Measurements from ENCODE around the gene TNFRSF19.

The TNFRSF19 gene

DNA sequence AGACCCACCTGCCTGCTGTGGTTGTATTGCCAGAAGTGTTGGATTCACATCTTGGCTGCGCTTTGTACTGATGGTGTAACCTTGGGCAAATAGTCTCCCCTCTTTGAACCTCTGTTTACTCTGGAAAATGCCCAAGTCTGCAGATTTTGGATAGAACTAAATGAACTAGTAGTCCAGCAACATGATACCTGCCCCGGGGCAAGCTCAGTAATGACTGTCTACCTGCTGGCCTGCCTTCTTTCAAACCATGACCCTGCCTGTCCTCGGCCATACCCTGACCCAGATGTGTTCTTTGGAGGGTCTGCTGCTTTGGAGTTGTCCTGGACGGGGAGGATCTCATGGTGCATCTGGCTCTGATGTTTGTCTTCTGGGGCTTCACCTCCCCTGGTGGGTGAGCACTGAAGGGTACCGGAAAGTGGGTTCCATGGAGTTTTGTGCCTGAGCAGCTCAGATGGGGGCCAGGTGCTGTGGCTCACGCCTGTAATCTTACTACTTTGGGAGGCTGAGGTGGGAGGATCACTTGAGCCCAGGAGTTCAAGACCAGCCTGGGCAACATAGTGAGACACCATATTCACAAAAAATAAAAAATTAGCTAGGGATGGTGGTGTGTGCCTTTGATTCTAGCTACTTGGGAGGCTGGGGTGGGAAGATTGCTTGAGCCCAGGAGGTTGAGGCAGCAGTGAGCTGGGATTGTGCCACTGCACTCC, 59.5 kb downstream of the TNFRSF19 start:
- no peak for DNase-seq

DNA sequence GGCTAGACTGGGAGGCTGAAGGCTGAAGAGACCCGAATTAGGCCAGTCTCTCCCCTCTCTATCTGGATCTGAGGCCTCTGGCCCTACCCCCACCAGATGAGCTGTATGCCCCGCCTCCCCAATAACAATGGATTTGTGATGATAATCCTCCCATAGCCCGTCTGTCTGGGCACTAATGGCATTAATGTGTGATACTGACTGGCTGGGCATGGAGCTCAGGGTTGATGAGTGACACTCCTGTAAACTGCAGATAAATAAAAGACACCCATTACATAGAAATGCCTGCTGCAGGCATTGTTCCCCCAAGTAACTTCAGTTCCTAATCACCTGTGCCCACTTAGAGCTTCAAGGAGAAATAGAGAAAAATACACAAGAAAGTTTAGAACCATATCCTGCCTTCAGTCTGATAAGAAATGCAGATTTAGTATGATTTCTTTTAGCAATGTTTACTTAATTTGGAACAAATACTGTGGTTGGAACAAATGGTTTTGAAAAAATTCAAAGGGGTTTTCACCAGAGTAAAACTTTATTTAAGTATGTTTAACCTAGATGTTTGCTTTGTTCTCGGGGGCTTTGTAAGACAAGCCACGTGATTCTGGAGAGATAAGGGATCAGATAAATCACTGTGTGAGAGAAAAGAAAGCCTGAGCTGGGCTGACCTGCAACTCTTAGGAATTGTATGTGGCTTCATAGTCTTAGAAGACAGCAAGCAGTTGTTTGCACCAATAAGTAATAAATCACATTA, 60.3 kb downstream of the TNFRSF19 start:
- no peak for DNase-seq

DNA sequence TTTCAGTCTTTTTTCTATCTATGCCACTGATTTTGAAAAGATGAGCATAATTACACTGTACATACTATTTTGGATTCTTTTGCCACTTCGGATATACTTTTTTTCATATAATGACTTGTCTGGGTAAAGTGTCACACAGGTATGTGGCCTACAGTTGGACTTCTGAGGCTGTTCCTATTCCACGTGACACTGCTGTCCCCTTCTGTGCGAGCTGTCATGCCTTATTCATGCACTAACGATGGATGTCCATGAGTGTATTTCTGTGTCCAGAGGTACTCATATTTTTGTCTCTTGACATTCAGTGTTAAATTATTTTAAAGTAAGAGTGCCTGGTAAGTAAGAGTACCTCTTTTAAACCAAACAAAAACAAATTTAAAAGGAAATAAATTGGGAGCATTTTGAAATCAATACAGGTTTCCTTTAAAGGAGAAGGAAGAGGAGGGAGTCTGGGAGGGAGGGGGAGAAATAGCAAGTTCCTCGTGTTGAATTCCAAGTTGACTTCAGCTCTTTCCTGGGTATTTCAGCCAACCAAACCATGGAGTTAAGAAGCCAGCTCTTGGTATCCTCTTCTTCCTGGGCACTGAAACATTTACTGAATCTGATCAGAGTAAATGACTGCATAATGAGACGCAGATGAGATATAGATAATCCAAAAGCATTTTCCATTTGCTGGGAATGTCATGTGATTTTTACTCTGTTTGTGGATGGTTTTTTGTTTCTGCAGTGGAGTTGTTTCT, 61.3 kb downstream of the TNFRSF19 start:
- DNase-seq: no peak

DNA sequence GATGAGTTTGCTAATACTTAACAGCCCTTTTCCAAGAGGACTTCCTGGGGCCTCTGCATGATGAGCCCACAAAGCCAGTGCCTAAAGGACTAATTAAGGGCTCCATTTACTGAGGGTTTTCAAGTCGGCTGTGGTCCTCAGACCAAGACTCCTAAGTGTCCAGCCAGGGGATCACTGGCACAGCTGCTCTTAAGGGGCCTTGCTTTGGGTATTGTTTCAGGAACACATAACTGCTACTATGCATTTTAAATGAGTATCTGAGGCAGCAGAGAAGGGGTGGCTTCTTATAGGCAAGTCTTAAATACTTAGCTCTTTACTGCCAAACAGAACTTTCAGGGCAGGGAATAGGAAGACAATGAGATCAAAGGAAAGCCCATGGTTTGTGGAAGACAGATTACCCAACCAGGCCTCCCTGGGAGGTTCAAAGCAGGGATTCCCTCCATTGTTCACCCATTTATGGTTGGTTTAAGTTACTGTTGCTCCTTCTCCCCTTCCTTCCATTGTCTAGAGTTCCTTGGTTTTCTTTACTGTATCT, 61.9 kb downstream of the TNFRSF19 start:
- no peak for DNase-seq

DNA sequence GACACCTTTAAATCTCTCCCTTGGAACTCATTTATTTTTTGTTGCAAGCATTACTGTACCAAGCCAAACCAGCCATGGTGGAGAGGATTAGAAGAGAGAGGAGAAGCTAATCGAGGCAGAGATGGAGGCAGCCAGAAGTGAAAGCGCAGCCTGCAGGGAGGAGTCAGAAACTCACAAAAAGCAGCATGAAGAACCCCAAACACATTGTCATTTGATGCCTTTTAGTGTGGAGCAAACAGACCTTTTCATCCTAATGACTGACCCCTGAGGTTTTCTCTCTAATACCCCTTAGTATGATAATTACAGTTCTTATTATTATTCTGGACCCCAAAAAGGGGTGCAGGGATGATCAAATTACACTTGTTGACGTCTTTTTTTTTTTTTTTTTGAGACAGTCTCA, 62.5 kb downstream of the TNFRSF19 start:
- DNase-seq: no peak

DNA sequence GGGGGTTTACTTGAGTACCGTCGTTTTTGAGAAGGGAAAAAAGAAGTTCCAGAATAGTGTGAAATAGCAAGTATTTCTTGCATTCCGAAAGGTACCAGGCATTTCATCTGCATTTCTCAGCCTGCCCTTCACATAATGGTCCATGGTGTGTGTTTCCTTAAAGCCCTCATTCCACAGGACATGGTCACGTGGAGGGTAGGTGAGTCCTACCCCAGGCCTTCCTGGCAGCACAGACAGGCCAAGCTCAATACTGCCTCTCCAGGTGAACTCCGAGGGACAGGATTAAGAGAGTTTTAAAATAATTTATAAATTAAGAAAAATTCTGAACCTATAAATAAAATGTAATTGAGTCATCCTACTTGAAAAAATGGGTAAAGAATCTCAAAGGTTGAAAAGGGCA, 64.7 kb downstream of the TNFRSF19 start:
- DNase-seq: no peak

DNA sequence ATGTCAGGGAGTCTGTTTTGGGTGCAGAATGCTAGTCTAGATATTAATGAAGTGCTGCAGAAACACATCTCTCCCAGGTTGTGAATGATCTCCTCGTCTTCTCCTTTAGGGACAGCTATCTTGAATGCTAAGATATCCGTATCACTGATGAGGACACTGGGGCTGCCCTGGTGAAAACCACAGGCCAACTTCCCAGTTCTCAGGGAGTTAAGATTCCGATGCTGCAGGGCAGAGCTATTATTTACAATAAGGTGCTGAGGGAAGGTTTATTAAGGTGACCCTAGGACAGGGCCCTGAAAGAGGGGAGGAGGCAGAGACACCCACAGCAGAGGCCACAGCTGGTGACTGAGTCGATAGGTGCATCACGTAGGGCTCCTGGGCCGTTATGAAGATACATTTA, 66.1 kb downstream of the TNFRSF19 start:
- no peak for DNase-seq

DNA sequence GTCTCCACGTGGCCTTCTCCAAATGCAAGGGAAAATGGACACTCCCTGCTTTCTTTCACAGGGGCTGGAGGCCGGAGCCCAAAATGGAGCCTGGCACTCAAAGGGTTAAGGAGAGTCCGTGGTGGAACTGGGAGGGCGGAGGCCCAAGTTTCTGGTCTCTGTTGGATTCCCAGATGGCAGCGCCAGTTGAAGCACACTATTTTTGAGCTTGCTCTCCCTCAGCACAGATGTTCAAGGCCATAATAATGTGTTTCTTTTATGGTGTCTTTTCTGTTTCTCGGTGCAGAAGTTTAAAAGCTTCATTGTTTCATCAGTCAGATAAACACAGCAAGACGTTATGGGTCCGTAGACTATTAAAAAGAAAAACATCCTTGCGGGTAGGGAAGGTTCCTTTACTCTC, 67.6 kb downstream of the TNFRSF19 start:
- no peak for DNase-seq

DNA sequence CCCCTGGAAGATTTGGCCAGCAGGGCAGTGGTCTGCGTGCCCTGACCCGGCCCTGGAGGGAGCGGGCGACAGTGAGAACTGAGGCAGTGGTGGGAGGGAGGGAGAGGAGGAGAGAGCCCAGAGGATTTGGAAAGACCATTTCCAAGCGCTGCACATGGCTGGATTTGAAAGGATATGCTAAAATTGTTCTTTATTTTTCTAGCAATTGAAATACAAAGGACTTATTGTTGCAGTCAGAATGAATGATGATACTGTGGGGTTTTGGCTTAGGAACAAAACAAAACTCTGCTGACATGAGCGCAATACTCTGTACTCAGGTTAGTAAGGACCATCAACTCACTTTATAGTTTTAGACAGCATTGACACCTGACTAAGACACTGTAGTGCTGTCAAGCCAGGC, 69.5 kb downstream of the TNFRSF19 start:
- DNase-seq: no peak

DNA sequence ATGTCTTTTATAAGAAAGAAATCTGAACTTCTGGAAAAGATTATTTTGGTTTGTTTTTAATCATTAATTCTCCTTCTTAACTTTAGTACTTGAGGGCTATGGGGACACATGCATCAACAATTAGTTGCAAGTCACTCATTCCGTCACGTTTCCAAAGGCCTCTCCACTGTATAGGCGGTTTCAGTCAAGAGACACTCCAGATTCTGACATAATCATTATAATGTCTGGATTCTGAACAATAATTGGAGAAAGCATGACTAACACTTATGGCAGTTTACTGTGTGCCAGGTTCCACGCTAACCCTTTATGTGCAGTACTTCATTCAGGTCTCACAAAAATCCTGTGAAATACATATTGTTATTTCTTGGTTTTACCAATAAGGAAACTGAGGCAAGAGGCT, 71.9 kb downstream of the TNFRSF19 start:
- DNase-seq: no peak

DNA sequence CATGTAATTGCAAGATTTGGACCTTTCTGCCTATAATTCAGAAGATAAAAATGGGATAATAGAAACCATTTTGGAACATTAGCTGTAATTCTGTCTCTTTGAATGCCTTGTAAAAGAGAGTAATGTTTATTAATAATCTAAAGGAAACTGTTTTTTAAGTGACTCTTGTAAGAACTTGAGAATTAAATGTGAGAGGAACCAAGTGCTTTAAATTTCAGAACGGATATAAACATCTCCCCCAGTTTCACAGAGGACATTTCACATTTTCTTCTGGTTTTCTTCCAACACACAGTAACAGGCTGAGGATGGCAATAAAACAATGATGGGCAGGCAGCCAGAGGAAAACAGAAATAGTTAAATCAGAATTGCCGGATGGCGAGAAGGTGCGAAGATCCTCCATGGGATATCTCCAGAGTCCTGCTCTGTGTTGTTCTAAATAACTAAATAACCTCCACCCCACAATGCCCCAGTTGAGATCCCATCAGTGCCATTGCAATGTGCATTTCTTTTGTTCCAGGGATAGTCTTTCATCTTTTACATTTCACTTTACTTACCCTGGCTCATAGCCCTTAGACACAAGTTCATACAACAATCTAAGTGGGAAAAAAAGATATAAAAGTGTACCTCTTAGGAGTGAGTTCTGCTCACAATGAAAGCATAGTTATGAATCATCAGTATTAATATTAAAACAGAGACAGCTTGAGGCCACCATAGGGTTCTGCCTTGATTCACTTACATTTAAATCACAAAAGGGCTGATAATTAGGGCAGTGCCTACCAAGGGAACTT, 73.3 kb downstream of the TNFRSF19 start:
- DNase-seq: no peak

DNA sequence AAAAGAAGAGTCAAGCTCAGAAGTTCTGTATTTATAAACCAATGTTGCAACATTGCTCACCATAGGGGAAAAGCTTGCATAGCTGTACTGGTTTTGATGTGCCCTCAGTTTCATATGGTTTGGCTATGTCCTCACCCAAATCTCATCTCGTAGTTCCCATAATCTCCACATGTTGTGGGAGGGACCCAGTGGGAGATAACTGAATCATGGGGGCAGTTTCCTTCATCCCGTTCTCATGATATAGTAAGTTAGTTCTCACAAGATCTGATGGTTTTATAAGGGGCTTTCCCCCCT, 73.9 kb downstream of the TNFRSF19 start:
- DNase-seq: no peak

DNA sequence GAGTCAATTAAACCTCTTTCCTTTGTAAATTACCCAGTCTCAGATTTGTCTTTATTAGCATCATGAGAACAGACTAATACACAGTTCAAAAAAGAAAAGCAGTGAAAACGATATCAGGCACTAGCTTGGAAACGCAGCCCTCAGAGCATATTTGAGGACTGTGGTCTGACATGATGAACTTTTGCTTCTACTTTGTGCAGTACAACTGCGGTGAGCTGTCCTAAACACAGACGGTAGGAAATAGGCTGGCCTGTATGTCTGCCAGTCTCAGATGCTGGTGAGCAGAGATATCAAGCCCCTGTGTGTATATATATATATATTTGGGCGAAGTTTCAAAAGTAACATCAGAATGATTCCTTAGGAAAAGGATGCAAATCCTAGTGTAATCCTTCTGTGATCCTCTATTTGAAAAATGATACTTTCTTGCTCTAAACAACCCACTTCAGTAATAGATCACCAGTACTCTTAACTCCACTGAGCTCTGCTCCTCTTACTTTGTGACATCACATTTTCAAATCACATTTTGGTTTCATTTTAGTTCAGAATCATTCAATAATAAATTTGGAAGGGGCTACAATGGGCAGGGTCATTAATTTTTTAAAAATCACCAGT, 74.4 kb downstream of the TNFRSF19 start:
- no peak for DNase-seq

DNA sequence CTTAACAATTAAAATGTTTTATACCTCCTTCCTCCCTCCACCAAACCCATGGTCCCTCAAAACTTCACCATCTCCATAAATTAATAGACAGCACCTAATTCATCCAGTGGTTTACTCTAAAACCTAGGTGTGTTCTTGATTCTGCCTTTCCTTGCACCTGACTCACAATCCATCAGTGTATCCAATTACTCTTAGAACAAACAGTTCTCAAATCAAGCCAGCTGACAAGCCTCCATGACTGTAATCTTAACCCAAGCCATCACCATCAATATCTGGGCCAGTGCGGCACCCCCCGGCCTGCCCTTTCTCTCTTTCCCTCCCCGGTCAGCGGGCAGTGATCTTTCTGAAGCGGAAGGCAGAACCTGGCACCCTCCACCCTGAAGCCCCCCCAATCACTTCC, 75.6 kb downstream of the TNFRSF19 start:
- no peak for DNase-seq

DNA sequence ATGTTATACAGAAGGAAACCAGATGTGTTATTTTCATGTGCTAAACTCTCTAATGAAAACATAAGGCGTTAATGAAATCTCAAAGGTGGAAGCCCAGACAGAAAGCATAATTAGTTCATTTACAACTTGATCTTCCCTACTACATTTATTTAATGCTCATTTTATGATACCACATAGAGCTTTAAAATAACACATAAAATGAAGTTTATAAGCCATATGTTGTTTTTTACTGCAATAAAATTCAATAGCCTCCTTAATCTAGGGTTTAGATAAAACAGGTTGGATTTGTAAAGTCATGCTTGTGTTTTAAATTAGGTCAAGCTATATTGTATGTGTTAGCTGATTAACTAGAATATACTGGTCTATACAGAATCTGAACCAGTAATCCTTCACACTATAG, 81.2 kb downstream of the TNFRSF19 start:
- no peak for DNase-seq

DNA sequence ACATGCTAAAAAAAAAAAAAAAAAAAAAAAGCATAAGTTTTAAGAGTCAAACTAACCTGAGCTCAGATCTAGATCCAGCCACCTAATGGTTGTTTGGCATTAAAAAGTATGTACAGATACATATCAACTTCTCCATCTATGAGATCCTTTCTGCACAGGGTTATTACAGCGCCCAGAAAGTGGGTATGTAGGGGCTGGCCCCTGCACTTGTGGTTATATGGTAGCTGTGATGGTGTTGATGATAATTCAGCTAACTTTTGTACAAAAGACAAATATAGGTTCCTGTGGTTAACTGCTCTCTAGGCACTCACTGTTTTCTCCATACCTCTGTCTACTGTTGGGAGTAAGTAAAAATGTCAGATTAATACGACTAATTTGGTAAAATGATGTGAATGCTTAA, 81.7 kb downstream of the TNFRSF19 start:
- peak in 1 of 2 donors; percentile 16 for DNase-seq

DNA sequence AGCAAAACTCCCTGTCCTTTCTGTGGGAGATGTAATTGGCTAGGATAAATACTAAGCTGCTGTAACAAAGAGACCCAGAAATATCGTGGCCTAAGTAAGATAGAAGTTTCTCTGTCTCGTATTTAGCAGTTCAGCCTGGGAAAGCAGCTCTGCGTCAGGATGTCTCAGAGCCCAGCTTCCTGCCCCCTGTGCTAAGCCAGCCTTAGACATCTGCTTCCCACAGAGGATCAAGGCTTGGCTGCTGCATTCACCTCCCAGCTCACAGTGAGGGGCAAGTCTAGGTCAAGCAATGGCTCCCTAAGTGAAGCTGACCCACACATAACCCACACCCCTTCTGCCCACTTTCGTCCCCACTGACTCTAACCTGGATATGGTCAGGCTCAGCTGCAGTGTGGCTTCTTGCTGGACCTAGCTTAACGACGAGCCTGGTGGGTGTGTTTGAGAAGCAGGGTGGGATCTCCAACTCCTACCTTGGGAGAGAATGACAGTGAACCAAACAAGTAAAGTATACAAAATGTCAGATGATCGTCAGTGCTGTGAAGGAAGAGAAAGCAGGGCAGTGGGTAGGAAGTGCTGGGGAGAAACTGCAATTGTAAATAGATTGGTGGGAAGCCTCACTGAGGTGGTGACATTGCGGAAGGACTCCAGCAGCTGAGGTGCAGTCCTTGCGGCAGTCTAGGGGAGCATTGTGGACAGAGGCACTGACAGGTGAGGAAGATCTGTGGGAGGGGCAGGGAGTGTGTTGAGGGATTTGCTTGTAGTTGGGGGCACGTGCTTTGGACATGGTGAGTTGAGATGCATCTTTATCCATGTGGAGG, 82.9 kb downstream of the TNFRSF19 start:
- DNase-seq: no peak

DNA sequence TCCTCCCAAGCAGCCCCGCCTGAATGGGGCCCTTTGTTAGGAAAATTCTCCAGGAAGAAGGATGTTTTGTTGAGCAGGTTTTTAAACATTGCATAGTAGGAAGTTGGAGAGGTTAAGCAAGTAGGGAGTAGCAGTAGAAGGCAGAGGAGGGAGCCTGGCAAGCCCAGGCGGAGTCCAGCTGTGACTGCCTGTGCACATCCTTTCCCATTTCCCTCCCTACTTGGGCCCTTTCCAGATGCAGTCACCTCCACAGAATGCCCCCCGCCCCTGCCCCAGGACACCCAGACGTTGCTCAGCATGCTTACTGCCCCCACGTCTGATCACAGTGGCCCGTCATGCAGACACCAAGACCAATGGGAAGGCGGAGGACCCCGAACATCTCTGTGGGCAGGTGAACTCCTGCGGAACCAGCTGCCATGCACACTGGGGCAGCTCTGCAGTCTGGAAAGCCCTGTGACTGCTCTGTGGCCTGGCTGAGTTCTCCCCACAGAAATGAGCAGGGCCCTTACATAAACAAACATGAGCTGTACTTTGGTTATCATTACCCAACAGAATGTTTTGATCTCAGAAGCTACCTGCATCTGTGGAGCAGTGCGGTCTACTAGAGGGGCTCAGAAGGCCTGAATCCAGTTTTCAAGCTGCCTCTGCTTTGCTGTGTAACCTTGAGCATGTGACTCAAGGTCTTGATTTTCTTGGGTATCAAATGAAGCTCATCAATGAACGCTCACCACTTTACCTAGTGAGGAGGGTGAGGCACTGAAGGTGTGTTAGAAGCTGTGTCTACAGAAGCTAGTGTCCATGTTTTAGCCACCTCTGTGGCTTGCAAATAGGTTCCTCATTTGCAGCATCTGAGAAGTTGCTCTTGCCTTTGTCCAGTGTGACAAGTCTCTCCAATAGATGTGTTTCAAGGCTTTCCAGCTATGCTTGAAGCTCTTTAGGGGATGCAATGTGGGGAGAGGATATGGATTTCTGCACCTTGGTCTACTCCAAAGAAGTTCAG, 84.2 kb downstream of the TNFRSF19 start:
- DNase-seq: no peak

DNA sequence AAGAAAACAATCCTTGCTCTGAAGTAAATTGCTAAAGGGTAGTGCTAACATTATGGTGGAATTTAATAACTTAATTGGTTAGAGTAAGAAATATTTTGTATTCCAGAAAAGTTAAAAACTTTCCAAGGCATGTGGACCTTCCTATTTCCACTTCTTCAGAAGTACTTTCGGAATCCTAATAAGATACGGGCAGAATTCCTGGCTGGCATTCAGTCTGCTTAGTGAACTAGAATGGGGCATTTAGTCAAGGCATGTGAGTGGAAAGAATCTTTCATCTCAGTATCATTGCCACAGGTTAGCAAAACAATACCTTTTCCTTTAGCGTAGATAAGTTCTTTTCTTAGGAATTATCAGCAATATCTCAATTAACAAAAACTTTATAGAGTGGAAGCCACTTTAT, 85.1 kb downstream of the TNFRSF19 start:
- DNase-seq: no peak

DNA sequence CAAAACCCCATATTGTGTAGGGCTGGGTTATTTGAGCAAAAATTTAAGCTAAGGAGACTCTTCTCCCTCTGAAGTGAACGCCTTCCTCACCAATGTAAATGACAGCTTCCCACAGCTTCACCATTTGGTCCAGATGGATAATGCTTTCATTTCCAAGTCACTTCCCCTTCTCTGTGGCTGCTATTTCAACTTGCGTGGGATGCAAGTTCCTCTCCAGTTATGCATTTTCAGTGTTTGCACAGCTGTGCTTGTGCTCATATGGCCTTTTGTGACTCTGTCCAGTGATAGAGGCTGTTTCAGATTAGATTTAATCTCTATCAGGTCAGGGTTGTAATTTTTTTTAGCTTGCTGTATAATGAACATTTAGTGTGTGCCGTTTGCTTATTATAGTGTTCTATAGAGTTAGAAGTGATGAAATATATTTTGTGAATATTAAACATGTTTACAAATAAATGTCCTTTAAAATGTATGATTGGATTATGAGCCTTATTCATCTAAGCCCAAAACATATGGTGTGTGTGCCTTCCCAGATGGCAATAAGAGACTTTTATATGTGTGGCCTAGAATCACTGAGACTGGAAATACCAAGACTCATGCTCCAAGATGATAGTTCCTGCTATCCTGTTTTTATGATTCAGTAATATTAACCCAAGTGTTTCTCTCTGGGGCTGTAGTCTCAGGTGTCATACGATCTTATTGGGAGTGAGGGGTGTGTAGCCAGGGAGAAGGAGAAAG, 86.6 kb downstream of the TNFRSF19 start:
- no peak for DNase-seq

All from CD4-positive, alpha-beta T cell treated with Interleukin-4 for 1 hour (primary cell).